ENCODE results near the gene GPR68.
A peak's percentile ranks its signal among the peaks of the same experiment; 100 is the strongest.

GPR68 gene

GRCh38 chr14:91197631-91198030 lies 46.9 kb downstream of the GPR68 start:
- Histone ChIP-seq H3K23ac (ENCODE audit: low read depth, low read length, poor library complexity) (no peak overlapping the region), H3K4ac (ENCODE audit: low read length) (no peak overlapping the region), H2BK120ac (ENCODE audit: low read depth, low read length) (no peak overlapping the region), H3K4me2 (ENCODE audit: insufficient read depth, low read length, poor library complexity, severe bottlenecking) (no peak overlapping the region), H2AFZ (ENCODE audit: low read length) (no peak overlapping the region), H3K14ac (ENCODE audit: low read length) (no peak overlapping the region), H3K18ac (ENCODE audit: low read length) (no peak overlapping the region), H4K91ac (ENCODE audit: low read depth, low read length, poor library complexity) (no peak overlapping the region), H3K27ac (replicated peaks; ENCODE audit: low read length) (no peak overlapping the region), H2BK15ac (ENCODE audit: low read length) (no peak overlapping the region), H4K8ac (ENCODE audit: low read depth, low read length) (no peak overlapping the region), H3K36me3 (replicated peaks in 1 of 2; ENCODE audit: control insufficient read depth in 2 of 2, insufficient read depth in 2 of 2, low read length in 2 of 2) (peaks cover 6 to 54% of the 10 kb centered on the region in 2 donors), H3K4me1 (ENCODE audit: control insufficient read depth in 2 of 2, insufficient read depth in 1 of 2, low read depth in 1 of 2, low read length in 2 of 2) (peaks cover 7 to 10% of the 10 kb centered on the region in 2 donors), H3K9ac (ENCODE audit: low read depth, low read length, poor library complexity) (no peak overlapping the region), H2AK5ac (ENCODE audit: low read depth, low read length) (no peak overlapping the region), H3K27me3 (ENCODE audit: control insufficient read depth in 3 of 3, insufficient read depth in 3 of 3, low read depth in 1 of 3, low read length in 3 of 3) (no peaks in the 10 kb centered on the region), H2BK5ac (ENCODE audit: low read length) (no peak overlapping the region), H3K9me3 (replicated peaks in 1 of 2; ENCODE audit: control insufficient read depth in 2 of 2, insufficient read depth in 1 of 2, low read depth in 1 of 2, low read length in 2 of 2) (peaks cover 2 to 15% of the 10 kb centered on the region in 2 donors), H2BK12ac (ENCODE audit: low read length) (no peak overlapping the region), H3K4me3 (ENCODE audit: low read length in 2 of 2) (no peak overlapping the region), H3K79me1 (ENCODE audit: low read depth, low read length) (no peaks in the 10 kb centered on the region)
- no peak for DNase-seq (ENCODE audit: low spot score)

- Histone ChIP-seq H3K4me2 (ENCODE audit: insufficient read depth, low read length, poor library complexity, severe bottlenecking) (no peak overlapping the region), H3K27ac (replicated peaks; ENCODE audit: low read length) (no peak overlapping the region), H3K4me3 (ENCODE audit: low read length in 2 of 2) (no peak overlapping the region), H3K18ac (ENCODE audit: low read length) (no peak overlapping the region), H4K91ac (ENCODE audit: low read depth, low read length, poor library complexity) (no peak overlapping the region), H3K79me1 (ENCODE audit: low read depth, low read length) (no peaks in the 10 kb centered on the region), H3K14ac (ENCODE audit: low read length) (no peak overlapping the region), H3K4ac (ENCODE audit: low read length) (no peak overlapping the region), H2BK12ac (ENCODE audit: low read length) (no peak overlapping the region), H3K9ac (ENCODE audit: low read depth, low read length, poor library complexity) (no peak overlapping the region), H2BK120ac (ENCODE audit: low read depth, low read length) (no peak overlapping the region), H3K23ac (ENCODE audit: low read depth, low read length, poor library complexity) (no peak overlapping the region), H3K36me3 (replicated peaks in 1 of 2; ENCODE audit: control insufficient read depth in 2 of 2, insufficient read depth in 2 of 2, low read length in 2 of 2) (peaks cover 6 to 51% of the 10 kb centered on the region in 2 donors), H2AK5ac (ENCODE audit: low read depth, low read length) (no peak overlapping the region), H2AFZ (ENCODE audit: low read length) (no peak overlapping the region), H3K4me1 (ENCODE audit: control insufficient read depth in 2 of 2, insufficient read depth in 1 of 2, low read depth in 1 of 2, low read length in 2 of 2) (peaks cover 4 to 10% of the 10 kb centered on the region in 2 donors), H2BK5ac (ENCODE audit: low read length) (no peak overlapping the region), H3K27me3 (ENCODE audit: control insufficient read depth in 3 of 3, insufficient read depth in 3 of 3, low read depth in 1 of 3, low read length in 3 of 3) (no peaks in the 10 kb centered on the region), H2BK15ac (ENCODE audit: low read length) (no peak overlapping the region), H3K9me3 (replicated peaks in 1 of 2; ENCODE audit: control insufficient read depth in 2 of 2, insufficient read depth in 1 of 2, low read depth in 1 of 2, low read length in 2 of 2) (peaks cover 2 to 12% of the 10 kb centered on the region in 2 donors), H4K8ac (ENCODE audit: low read depth, low read length) (no peak overlapping the region)
- WGBS, 2 donors (ENCODE audit: extremely low coverage in 2 of 2, insufficient read length in 2 of 2, insufficient replicate concordance in 1 of 2), result no CpG with 5 or more reads among the region's 10 CpGs
- DNase-seq (ENCODE audit: low spot score), result no peak
These were observed 48.6 kb downstream of the GPR68 start for GRCh38 chr14:91195881-91196280.

GRCh38 chr14:91193069-91193468 lies 51.4 kb downstream of the GPR68 start:
- Histone ChIP-seq H3K18ac (ENCODE audit: low read length) (peak overlapping the region; percentile 13), H3K4ac (ENCODE audit: low read length) (no peak overlapping the region), H3K36me3 (replicated peaks in 1 of 2; ENCODE audit: control insufficient read depth in 2 of 2, insufficient read depth in 2 of 2, low read length in 2 of 2) (peaks cover 12 to 56% of the 10 kb centered on the region in 2 donors), H3K23ac (ENCODE audit: low read depth, low read length, poor library complexity) (peak overlapping the region; percentile 39), H3K27ac (replicated peaks; ENCODE audit: low read length) (no peak overlapping the region), H3K79me1 (ENCODE audit: low read depth, low read length) (no peaks in the 10 kb centered on the region), H3K9ac (ENCODE audit: low read depth, low read length, poor library complexity) (no peak overlapping the region), H2BK5ac (ENCODE audit: low read length) (no peak overlapping the region), H3K9me3 (replicated peaks in 1 of 2; ENCODE audit: control insufficient read depth in 2 of 2, insufficient read depth in 1 of 2, low read depth in 1 of 2, low read length in 2 of 2) (peaks cover 0 to 2% of the 10 kb centered on the region in 2 donors), H3K27me3 (ENCODE audit: control insufficient read depth in 3 of 3, insufficient read depth in 3 of 3, low read depth in 1 of 3, low read length in 3 of 3) (no peaks in the 10 kb centered on the region), H3K4me2 (ENCODE audit: insufficient read depth, low read length, poor library complexity, severe bottlenecking) (no peak overlapping the region), H2AK5ac (ENCODE audit: low read depth, low read length) (no peak overlapping the region), H3K4me1 (ENCODE audit: control insufficient read depth in 2 of 2, insufficient read depth in 1 of 2, low read depth in 1 of 2, low read length in 2 of 2) (peaks cover 0 to 4% of the 10 kb centered on the region in 2 donors), H3K4me3 (ENCODE audit: low read length in 2 of 2) (no peak overlapping the region), H2BK15ac (ENCODE audit: low read length) (no peak overlapping the region), H2BK120ac (ENCODE audit: low read depth, low read length) (no peak overlapping the region), H3K14ac (ENCODE audit: low read length) (peak overlapping the region; percentile 48), H4K91ac (ENCODE audit: low read depth, low read length, poor library complexity) (no peak overlapping the region), H2BK12ac (ENCODE audit: low read length) (no peak overlapping the region), H2AFZ (ENCODE audit: low read length) (no peak overlapping the region), H4K8ac (ENCODE audit: low read depth, low read length) (no peak overlapping the region)
- no CpG with 5 or more reads among the region's 12 CpGs for WGBS, 2 donors (ENCODE audit: extremely low coverage in 2 of 2, insufficient read length in 2 of 2, insufficient replicate concordance in 1 of 2)
- no peak for DNase-seq (ENCODE audit: low spot score)

- no peak overlapping the region for H3K18ac ChIP-seq (ENCODE audit: low read length)
- H3K79me1 ChIP-seq (ENCODE audit: low read depth, low read length), result no peaks in the 10 kb centered on the region
- DNase-seq (ENCODE audit: low spot score), result no peak
- H3K9ac ChIP-seq (ENCODE audit: low read depth, low read length, poor library complexity), result no peak overlapping the region
- no peak overlapping the region for H4K8ac ChIP-seq (ENCODE audit: low read depth, low read length)
- no peaks in the 10 kb centered on the region for H3K27me3 ChIP-seq (ENCODE audit: control insufficient read depth in 3 of 3, insufficient read depth in 3 of 3, low read depth in 1 of 3, low read length in 3 of 3)
- no peak overlapping the region for H2BK5ac ChIP-seq (ENCODE audit: low read length)
- no peak overlapping the region for H2AFZ ChIP-seq (ENCODE audit: low read length)
- H2AK5ac ChIP-seq (ENCODE audit: low read depth, low read length), result no peak overlapping the region
- H3K36me3 ChIP-seq (replicated peaks in 1 of 2; ENCODE audit: control insufficient read depth in 2 of 2, insufficient read depth in 2 of 2, low read length in 2 of 2), result peaks cover 14 to 54% of the 10 kb centered on the region in 2 donors
- no peak overlapping the region for H2BK15ac ChIP-seq (ENCODE audit: low read length)
- H2BK12ac ChIP-seq (ENCODE audit: low read length), result no peak overlapping the region
- no peak overlapping the region for H3K14ac ChIP-seq (ENCODE audit: low read length)
- no peak overlapping the region for H3K4ac ChIP-seq (ENCODE audit: low read length)
- no peak overlapping the region for H3K23ac ChIP-seq (ENCODE audit: low read depth, low read length, poor library complexity)
- H3K9me3 ChIP-seq (replicated peaks in 1 of 2; ENCODE audit: control insufficient read depth in 2 of 2, insufficient read depth in 1 of 2, low read depth in 1 of 2, low read length in 2 of 2), result peaks cover 0 to 2% of the 10 kb centered on the region in 2 donors
- H3K27ac ChIP-seq (replicated peaks; ENCODE audit: low read length), result no peak overlapping the region
- no peaks in the 10 kb centered on the region for H3K4me1 ChIP-seq (ENCODE audit: control insufficient read depth in 2 of 2, insufficient read depth in 1 of 2, low read depth in 1 of 2, low read length in 2 of 2)
- no peak overlapping the region for H3K4me3 ChIP-seq (ENCODE audit: low read length in 2 of 2)
- no peak overlapping the region for H3K4me2 ChIP-seq (ENCODE audit: insufficient read depth, low read length, poor library complexity, severe bottlenecking)
- no peak overlapping the region for H4K91ac ChIP-seq (ENCODE audit: low read depth, low read length, poor library complexity)
- WGBS, 2 donors (ENCODE audit: extremely low coverage in 2 of 2, insufficient read length in 2 of 2, insufficient replicate concordance in 1 of 2), result no CpG with 5 or more reads among the region's 9 CpGs
- no peak overlapping the region for H2BK120ac ChIP-seq (ENCODE audit: low read depth, low read length)
These were observed 53.7 kb downstream of the GPR68 start for GRCh38 chr14:91190853-91191252.
